ENCODE data around the gene NUDT14.

The NUDT14 gene

DNA sequence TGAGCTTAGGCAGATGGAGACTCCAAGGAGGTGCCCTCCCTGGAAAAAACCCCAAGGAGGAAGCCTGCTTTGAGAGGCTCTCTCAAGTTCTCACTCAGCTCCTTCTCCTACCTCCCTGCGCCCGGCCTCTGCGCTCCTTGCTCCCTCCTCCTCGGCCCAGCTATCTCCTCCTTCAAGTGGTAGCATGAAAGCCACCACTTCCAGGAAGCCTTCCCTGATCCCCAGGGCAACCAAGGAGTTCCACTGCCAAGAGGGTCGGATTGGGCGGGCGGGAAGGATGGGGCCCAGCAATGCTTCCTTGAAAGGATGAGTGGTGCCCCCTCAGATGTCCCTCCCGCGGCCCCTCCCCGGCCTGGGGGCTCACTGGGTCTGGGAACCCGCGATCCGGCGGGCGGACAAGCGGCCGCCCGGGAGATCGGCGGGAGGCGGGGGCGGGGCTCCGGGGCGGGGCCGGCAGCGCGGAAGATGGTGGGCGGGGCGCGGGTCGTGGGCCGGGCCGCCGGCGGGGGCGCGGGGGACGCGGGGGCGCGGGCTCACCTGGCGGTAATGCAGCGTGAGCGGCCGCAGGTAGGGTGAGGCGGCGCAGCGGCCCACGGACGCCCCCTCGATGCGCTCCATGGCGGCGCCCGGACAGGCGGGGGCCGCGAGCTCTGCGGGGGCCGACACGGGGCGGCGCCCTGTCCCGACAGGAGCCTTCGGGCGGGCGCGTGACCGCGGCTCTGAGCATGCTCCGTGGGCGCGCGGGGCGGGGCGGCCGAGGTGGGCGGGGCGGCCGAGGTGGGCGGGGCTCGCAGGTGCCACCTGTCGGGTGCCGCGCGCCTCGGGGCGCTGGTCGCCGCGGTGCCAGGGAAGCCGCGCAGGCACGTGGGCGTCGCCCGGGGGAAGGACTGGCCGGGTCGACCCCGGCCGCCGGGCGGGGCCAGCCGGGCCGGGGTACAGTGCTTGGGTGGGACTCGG, at the start of gene NUDT14:
NUDT14 (minus strand) TSS at position 721 of the 957 bp plus-strand sequence; CDS start at position 618, 103 bp downstream.
- DNase-seq: no peak

DNA sequence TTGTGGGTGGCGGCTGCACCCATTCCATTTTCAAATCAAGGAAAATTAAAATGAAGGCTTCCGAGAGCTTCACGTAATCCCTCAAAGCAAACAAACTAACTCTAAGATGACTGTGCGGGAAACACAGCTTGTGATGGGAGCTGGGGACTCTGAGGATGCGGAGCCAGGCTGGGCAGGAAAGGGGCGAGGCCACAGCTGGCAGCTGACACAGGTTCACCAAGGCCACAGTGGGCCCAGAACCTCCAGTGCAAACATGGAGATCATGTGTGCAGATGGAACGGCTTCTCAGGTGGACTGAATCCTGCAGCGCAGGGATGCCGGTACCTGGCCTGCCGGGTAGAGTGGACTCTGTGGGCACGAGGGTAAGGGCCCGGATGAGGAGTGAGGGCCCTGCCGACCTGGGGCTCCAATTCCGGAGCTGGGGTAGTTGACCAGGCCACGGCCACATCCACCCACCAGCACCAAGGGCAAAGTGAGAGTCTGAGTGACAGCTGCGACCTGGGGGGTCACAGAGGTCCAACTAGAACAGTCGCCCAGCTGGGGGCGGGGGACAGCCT, 48.1 kb upstream of the NUDT14 start:
- DNase-seq: no peak

DNA sequence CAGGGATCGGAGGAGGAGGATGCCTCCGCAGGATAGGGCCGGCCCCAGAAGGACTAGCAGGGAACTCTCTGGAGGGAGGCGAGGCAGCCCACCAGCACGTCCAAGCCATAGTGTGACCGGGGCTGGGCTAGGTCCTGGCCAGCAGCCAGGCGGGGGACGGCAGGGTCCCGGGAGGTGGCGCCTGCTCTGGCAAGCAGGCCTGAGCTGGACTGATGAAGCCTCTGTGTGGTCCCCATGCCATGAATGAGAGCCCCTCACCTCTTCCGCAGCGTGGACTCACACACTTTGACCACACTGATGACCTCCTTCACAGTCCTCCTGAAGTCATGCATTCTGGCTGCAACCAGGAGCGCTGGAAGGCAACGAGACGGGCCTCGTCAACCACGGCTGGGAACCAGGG, 47.5 kb upstream of the NUDT14 start:
- no peak for DNase-seq

DNA sequence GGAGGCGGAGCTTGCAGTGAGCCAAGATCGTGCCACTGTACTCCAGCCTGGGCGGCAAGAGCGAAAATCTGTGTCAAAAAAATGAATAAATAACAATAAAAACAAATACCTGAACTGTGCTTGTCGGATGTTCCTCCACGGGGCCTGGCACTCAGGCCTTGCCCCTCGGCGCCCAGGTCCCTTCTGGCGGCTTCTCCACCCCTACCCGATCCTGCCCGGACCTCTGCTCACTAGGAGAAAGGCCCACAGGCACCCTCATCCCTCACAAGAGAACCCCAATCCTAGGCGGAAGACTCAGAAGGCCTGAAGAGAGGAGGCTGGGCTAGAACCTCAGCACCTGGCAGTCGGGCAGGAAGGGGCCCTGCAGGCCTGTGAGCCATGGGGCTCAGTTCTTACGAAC, 46.2 kb upstream of the NUDT14 start:
- no peak for DNase-seq

DNA sequence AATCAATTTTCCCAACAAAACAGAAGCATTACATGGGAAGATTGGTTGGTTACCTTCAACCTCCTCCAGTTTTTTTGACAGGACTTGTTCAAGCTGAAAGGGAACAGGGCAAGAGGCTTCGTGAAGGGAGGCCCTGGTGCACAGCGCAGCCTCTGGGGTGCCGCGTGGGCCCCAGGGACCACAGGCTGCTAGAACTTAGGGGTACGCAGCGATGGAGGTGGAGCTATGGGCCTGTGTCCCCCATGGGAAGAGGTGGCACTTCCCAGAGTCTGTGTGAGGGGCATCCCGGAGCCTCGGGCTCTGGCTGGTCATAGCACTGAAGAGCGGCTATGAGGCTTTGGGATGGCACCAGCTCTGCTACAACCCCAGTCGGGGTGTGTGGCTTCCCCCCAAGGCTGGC, 45.1 kb upstream of the NUDT14 start:
- no peak for DNase-seq

DNA sequence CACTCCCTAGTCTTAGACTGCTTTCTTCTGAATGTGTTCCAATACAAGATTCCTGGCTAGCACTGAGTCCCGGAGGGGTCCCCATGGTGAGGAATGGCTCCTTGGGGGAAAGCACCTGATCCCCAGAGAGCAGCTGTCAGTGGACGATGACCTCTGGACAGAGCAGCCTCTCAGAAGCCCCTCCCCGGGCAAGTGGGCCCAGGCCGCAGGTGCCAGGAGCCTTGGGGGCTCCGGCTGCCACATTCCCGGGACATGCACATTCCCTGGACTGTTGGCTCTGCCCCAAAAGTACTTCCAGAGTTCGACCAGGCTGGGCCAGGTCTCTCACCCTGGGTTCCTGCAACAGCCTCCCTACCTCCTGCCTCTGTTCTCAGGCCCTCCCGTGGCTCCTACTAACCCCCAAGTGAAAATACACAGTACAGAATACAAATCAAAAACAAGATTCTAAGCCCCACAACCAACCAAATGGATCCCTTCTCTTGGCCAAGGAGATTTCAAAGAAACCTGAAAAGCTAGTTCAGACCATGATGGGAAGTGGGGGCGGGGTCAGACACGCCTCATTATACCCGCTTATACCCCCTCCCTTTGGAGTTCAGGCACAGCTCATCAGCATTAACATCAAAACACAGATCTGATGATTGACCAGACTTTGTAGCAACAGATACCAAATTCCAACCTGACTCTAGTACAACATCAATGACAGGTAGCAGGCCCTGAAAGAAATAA, 43.9 kb upstream of the NUDT14 start:
- no peak for DNase-seq

DNA sequence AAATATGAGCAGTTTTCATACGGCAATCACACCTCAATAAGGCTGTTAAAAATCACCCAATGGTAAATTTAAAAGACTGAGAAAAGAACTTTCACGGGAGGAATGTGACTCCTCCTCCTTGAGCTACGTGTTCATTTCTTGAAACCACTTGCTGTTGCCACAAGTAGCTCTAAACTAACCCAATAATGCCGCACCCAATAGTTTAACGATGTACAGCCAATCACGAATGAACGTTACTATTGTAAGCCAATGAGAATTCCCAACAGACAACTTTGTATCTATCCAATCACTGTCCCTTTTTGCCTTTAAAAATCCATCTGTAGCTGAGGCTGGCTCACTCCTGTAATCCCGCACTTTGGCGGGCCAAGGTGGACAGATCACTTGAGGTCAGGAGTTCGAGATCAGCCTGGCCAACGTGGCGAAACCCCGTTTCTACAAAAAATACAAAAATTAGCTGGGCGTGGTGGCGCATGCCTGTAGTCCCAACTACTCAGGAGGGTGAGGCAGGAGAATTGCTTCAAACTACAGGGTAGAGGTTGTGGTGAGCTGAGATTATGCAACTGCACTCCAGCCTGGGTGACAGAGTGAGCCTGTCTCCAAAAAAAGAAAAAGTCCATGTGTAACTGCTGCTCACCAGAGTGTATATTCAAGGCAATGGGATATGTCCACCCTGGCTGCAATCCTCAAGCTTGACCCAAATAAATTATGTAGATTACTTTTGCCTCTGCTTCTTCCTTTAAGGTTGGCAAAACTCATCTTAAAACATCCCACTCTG, 42.8 kb upstream of the NUDT14 start:
- no peak for DNase-seq

DNA sequence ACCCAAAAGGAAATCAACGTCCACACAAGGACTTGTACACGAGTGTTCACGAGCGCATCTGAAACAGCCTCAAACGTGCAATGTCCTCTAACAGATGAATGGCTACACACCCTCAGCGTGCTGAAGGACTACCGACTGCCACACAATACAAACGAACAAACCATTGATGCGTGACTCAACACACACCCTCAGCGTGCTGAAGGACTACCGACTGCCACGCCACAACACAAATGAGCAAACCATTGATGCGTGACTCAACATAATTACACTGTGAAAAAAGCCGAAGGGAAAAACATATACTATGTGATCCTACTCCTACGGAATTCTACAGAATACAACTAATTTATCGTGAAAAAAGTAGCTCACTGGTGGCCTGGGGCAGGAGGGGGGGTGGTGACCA, 42.1 kb upstream of the NUDT14 start:
- no peak for DNase-seq

DNA sequence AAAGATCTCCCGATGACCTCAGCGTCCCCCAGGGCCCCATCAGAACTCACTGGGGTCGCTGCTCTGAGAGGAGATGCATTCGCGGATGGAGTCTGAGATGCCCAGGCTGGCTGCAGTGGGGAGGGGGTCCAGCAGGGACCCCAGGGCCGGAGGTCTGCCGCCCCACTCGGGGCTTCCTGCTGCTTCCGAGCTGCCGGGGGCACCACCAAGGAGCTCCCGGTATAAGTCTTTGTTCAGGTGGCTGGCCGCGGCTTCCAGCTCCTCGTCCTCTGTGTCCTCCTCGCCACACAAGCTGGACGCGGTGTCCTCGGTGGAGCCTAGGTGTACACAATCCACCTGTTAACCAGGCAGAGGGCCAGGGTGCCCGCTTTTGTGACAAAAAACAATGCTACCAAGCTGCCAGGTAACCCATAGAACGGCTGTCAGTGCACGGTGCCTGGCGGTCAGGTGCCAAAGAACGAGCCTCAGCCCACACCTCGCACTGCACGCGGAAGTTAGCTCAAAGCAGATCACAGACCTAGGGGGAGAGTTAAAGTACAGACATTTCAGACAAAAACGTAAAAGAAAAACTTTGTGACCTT, 40.6 kb upstream of the NUDT14 start:
- no peak for DNase-seq

DNA sequence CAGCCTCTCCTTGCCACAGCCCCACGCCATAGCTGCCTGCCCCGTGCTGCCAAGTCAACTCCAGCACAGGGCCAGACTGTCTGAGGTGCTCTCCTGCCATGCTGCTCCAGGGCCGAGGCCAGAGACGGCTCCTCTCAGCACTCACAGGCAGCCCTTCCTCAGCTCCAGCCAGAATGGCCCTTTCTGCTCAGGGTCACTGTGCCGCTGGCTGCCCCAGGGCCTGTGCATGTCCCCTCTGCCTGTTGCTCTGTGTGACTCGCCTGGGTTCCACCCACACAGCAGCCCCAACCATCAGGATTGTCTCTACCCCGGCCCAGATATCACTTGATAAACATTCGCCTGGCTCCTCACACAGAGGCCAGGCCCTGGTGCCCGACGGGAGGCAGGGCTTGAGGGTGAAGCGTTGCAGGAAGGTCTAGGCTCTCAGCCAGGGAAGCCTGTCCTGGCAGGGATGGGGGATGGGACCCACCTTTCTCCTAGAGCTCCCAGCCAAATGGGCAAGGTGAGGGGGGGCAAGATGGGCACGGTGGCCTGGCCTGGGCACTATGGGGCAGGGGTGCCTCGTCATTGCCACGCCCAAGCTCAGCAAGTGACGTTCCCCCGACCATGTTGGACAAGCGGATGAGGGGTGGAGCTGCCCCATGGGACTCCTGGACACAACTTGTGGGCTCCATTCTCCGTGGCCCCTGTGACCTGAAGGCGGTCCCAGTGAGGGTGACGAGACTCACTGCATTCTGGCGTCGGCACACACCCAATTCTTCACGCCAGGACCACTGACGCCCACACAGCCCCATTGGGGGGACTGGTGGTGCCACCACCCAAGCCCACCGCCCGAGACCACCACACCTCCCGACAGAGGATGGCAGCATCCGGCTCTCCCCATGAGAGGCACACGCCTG, 39.8 kb upstream of the NUDT14 start:
- DNase-seq: no peak

DNA sequence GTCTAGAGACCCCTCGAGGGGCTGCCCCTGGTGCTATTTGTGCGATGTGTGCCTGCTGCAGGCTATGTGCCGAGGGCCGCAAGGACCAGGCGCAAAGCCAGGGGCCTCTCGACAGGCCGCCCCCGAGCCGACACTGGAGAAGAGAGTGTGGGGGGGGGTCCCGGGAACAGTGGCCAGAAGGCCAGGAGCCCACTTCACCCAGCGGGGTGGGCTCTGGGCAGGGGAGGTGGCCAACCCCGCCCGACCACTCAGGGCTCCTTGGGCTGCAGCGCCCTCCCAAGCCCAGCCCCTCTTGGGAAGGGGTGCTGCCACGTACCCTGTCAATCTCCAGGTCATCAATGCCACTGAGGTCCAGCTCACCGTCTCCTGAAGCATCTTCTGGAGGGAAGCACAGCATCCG, 38.6 kb upstream of the NUDT14 start:
- no peak for DNase-seq

DNA sequence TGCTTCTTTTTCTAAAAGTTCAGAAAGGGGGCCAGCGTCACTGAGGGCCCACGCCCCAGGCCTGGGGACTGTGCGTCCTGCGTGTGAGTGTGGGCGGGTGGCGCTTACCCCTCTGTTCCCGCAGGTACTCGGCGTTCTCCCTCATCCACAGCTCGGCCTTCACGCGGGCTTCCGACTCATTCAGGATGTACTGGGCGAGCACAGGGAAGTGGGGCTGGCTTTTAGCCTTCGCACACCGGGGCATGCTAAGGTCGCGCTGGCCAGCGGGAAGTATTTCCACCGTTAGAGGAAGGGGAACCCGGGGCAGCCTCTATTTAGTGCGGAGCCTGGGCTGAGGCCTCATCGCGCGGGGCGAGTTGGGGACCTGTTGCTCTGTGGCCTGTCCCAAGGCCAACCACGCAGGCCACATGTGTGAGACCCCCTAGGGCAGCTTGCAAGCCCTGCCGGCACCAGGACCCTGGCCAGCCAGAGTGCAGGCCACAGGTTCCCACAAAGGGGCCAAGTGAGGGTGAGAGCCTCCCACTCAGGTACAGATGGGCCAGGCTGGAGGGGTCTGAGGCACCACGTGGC, 38.0 kb upstream of the NUDT14 start:
- no peak for DNase-seq

DNA sequence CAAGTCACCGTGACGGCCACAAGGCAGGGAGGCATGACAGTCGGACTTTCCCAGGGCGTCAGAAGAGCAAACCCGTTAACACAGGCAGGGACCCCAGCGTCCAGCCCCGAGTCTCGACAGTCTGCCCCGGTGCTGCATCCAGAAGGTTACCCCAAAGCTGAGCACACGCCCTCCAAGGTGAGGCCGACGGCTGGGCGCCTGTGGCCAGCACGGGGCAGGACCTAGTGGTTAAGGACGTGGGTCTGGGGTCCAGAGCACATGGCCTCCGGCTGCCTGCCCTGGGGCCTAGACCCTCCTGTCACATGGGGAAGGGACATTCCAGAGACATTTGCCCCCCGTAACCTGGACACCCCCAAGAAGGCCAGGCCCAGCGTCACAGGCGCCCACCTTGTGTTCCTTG, 37.5 kb upstream of the NUDT14 start:
- no peak for DNase-seq

DNA sequence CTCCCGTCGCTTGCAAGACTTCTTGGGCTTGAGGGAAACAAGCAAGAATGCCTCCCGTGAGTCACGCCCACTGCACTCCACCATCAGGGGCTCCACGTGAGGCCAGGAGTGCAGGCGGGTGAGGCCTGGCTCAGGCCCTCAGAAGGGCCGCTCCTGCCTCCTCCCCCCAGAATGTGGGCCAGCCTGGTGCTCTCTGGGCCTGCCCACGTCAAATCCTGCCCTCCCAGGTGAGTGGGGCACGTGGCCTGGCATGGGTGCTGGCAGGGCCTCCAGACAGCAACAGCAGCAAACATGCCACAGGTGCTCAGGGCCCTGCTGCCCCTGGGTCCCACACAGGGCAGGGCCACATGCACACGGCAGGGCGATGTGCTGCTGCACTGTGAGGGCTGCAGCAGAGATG, 36.7 kb upstream of the NUDT14 start:
- no peak for DNase-seq

DNA sequence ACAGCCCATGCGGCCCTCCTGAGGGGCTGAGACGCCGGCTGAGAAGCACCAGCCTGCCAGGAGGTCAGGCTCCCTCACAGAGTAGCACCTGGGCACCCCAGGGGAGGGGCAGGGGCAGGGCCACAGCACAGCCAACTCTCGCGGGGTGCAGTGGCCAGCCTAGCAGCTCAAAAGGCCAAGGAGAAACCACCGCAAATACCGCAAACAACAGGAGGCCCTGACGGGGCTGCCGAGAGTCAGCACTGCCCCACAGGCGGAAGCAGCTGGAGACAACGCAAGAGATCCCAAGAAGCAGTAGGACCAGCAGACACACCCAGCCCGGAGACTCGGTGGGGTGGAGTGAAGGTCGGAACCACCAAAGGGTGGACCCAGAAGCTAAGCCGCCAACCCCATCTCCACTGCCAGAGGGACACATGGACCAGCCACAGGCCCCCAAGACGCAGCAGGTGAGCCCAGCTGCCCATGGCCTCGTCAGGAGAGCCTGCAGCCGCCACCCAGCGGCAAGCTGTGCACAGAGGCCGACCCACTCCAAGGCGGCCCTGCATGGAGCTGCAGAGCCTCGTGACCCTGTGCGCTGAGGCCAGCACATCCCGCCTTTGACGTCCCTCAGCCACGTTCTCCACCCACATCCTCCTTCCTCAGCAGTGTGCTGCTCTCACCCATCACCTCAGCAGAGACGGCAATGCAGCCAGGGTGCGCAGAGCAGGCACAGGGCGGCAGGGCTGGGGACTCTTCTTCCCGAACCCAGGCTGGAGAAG, 35.6 kb upstream of the NUDT14 start:
- DNase-seq: no peak

DNA sequence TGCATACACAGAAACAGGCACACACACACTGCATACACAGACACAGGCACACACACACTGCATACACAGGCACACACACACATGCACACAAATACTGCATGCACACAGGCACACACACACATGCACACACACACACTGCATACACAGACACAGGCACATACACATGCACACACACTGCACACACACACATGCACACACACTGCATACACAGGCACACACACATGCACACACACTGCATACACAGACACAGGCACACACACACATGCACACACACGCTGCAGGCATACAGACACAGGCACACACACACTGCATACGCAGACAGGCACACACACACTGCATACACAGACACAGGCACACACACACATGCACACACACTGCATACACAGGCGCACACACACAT, 34.5 kb upstream of the NUDT14 start:
- DNase-seq: no peak

DNA sequence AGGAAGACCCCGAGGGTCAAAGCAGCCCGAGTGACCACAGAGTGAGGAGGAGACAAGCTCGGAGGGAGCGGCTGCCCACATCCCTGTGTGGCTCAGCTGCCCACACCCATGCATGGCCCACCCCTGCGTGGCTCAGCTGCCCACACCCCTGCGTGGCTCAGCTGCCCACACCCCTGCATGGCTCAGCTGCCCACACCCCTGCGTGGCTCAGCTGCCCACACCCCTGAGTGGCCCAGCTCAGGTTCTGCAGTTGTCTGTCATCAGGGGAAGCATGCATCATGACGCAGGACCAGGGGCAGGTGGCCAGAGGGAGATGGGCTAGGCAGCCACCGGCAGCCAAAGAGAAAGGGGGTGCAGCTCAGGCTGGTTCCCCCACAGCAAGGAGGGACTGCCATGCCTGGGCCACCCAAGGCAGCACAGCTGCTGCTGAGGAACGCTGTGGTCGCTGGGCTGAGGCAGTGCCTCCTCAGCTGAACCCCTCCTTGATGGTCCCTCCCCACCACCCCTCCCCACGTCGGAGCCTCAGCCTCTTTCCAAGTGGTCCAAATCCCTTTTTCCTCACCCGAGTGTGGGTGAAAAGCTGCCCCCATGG, 33.3 kb upstream of the NUDT14 start:
- no peak for DNase-seq

DNA sequence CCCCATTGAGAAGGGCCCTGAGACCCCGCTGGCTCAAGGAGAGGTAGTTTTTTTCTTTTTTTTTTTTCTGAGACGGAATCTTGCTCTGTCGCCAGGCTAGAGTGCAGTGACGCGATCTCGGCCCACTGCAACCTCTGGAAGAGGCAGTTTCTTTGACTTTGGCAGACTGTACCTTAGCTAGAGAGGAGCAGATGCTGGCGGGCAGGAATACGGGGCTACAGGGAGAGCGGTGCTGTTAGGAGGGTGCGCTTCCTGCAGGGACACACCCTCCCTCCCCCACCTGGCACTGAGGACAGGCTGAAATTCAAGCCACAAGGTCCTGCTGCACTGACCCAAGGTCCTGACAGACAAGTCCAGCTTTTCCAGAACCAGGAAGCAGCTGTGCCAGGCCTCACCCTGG, 32.2 kb upstream of the NUDT14 start:
- DNase-seq: no peak

DNA sequence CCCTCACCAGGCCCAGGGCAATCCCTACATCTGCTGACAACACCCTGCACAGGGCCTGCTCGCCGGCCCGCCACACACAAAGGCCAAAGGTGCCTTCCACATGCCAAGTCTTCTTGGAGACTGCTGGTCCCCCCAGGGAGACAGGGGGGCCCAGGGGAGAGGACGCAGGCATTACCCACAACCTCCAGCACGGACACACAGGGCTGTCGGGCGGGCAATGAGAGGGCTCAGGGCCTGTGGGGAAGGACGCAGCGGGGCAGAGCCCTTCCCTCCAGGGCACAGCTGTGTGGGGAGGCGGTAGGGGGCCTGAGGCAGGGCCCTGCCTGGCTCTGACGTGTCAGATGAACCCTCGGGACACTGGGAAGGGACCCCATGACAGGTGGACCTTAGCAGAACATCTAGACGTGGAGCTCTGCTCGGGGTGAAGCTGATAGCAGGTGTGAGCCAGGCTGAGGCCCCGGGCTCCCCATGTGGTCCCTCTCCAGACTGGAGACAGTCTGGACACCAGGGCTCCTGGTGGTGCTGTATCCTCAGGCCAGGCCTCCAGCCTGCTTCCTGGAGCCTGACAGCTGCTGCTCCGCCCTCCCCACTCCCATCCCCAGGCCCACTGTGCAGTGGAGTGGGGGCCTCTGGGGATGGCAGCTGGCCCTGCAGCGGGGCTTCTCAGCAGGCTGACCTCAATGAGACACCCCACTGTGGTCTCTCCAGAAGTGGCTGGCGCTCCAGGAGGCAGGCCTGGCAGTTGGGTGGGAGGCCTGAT, 31.6 kb upstream of the NUDT14 start:
- DNase-seq: no peak

Measured in KG1 (cell line).